HG02763 (cell line): ENCODE measurements around the gene MBNL2.

Source experiments
- ATAC-seq: cut with Tn5 transposase; IDR thresholded peaks from one replicate; pipeline ENCODE4 v1.9.1; 2021; ENCODE audit warnings: mild to moderate bottlenecking, moderate library complexity; ENCODE audit not compliant: unreplicated experiment

Gene MBNL2

GRCh38 chr13:97395447-97396136 lies 173.5 kb downstream of the MBNL2 start:
- ATAC-seq = no peak

GRCh38 chr13:97397267-97397666 lies 175.1 kb downstream of the MBNL2 start:
- ATAC-seq = no peak

- no peak for ATAC-seq
Observed at GRCh38 chr13:97401421-97401820, 179.3 kb downstream of the MBNL2 start.

- ATAC-seq = no peak
Observed at GRCh38 chr13:97403893-97404750, 182.0 kb downstream of the MBNL2 start.

GRCh38 chr13:97407540-97407939 lies 185.4 kb downstream of the MBNL2 start:
- no peak for ATAC-seq

GRCh38 chr13:97408938-97409337 lies 186.8 kb downstream of the MBNL2 start:
- no peak for ATAC-seq

- no peak for ATAC-seq
Observed at GRCh38 chr13:97411984-97412383, 189.9 kb downstream of the MBNL2 start.

- no peak for ATAC-seq
Observed at GRCh38 chr13:97413694-97414093, 191.6 kb downstream of the MBNL2 start.

GRCh38 chr13:97414392-97414791 lies 192.3 kb downstream of the MBNL2 start:
- ATAC-seq = no peak

GRCh38 chr13:97417698-97418097 lies 195.6 kb downstream of the MBNL2 start:
- no peak for ATAC-seq

- ATAC-seq = no peak
Observed at GRCh38 chr13:97422118-97423054, 200.3 kb downstream of the MBNL2 start.

GRCh38 chr13:97423300-97424045 lies 201.3 kb downstream of the MBNL2 start:
- no peak for ATAC-seq

GRCh38 chr13:97425590-97425989 lies 203.5 kb downstream of the MBNL2 start:
- no peak for ATAC-seq

- no peak for ATAC-seq
Observed at GRCh38 chr13:97426695-97427094, 204.6 kb downstream of the MBNL2 start.

GRCh38 chr13:97429681-97430081 lies 207.5 kb downstream of the MBNL2 start:
- no peak for ATAC-seq

- no peak for ATAC-seq
Observed at GRCh38 chr13:97430296-97430695, 208.2 kb downstream of the MBNL2 start.

GRCh38 chr13:97431171-97431764 lies 209.1 kb downstream of the MBNL2 start:
- ATAC-seq = no peak

GRCh38 chr13:97432232-97432916 lies 210.2 kb downstream of the MBNL2 start:
- ATAC-seq = no peak

- peak; percentile 75 for ATAC-seq
Observed at GRCh38 chr13:97432917-97433726, 211.0 kb downstream of the MBNL2 start.
